HEK293 (cell line): ENCODE data around the gene OGFOD3.
"Not testable (repeated sequence)": the region's sequence is repeated elsewhere in the genome, so short reads cannot be mapped to it uniquely, and the experiment has no call there.

Source experiments
- CTCF ChIA-PET: fragments of 350-600 bp; formaldehyde crosslinking; extraction: SDS; loops from one replicate; lab custom pipeline; 2021; ENCODE audit warnings: antibody characterized with exemption; lab: Yijun Ruan, JAX
- POLR2A ChIA-PET: fragments of 300-600 bp; formaldehyde crosslinking; extraction: SDS; loops from one replicate; lab custom pipeline; 2020; ENCODE audit warnings: antibody characterized with exemption, inconsistent platforms; lab: Yijun Ruan, JAX
- H3K27ac ChIP-seq: fragments of 200-500 bp; sonication (Bioruptor generic); 2 replicates; pipeline ENCODE4 v1.5.1; 2014; ENCODE audit warnings: low read depth, low read length, control low read depth, inconsistent platforms; ENCODE audit errors: extremely low read depth
- H3K36me3 ChIP-seq, 2 experiments: fragments of 200-500 bp in 1 of 2; sonication (Bioruptor generic) in 1 of 2; 1 replicate in 1 of 2; 2 replicates in 1 of 2; pipeline ENCODE4 v1.5.1; 2014 to 2017; ENCODE audit warnings: inconsistent platforms in 2 of 2, low read length in 2 of 2; ENCODE audit not compliant: control insufficient read depth in 2 of 2, insufficient read depth in 1 of 2
- H3K4me1 ChIP-seq: fragments of 200-500 bp; sonication (Bioruptor generic); 2 replicates; pipeline ENCODE4 v1.5.1; 2014; ENCODE audit warnings: mild to moderate bottlenecking, low read length, inconsistent platforms; ENCODE audit not compliant: control insufficient read depth, insufficient read depth
- H3K4me3 ChIP-seq: 2 replicates; pipeline ENCODE4 v1.5.1; 2011; ENCODE audit warnings: low read depth, mild to moderate bottlenecking, control low read depth, low read length, moderate library complexity
- H3K9me3 ChIP-seq: fragments of 200-500 bp; sonication (Bioruptor generic); 2 replicates; pipeline ENCODE4 v1.5.1; 2014; ENCODE audit warnings: low read depth, low read length, inconsistent platforms; ENCODE audit not compliant: control insufficient read depth, insufficient read depth
- BCL11A ChIP-seq: fragments of 450-650 bp; formaldehyde crosslinking; IDR thresholded peaks from 2 replicates; pipeline ENCODE4 v1.5.1; 2016; ENCODE audit warnings: low read depth, missing biosample characterization, missing genetic modification characterization
- GLIS1 ChIP-seq: fragments of 450-650 bp; formaldehyde crosslinking; IDR thresholded peaks from 2 replicates; pipeline ENCODE4 v1.5.1; 2016; ENCODE audit warnings: missing biosample characterization, missing genetic modification characterization
- HIC1 ChIP-seq: fragments of 450-650 bp; formaldehyde crosslinking; IDR thresholded peaks from 2 replicates; pipeline ENCODE4 v1.5.1; 2016; ENCODE audit warnings: missing biosample characterization, missing genetic modification characterization
- HOXA7 ChIP-seq: sonication (generic); formaldehyde crosslinking; IDR thresholded peaks from 2 replicates; pipeline ENCODE4 v1.8.1; 2022; ENCODE audit warnings: missing genetic modification reagents, borderline replicate concordance
- KLF10 ChIP-seq: fragments of 450-650 bp; IDR thresholded peaks from 2 replicates; pipeline ENCODE4 v1.5.1; 2018; ENCODE audit warnings: missing biosample characterization, mild to moderate bottlenecking, missing genetic modification characterization
- KLF17 ChIP-seq: fragments of 450-650 bp; formaldehyde crosslinking; IDR thresholded peaks from 2 replicates; pipeline ENCODE4 v1.5.1; 2016; ENCODE audit warnings: missing biosample characterization, missing genetic modification characterization
- OSR2 ChIP-seq: fragments of 450-650 bp; formaldehyde crosslinking; IDR thresholded peaks from 2 replicates; pipeline ENCODE4 v1.5.1; 2016; ENCODE audit warnings: missing biosample characterization, missing genetic modification characterization
- SP2 ChIP-seq: fragments of 450-650 bp; formaldehyde crosslinking; IDR thresholded peaks from 2 replicates; pipeline ENCODE4 v1.5.1; 2016; ENCODE audit warnings: missing biosample characterization, missing genetic modification characterization
- TCF7L2 ChIP-seq: IDR thresholded peaks from 2 replicates; pipeline ENCODE4 v1.6.1; 2011; ENCODE audit warnings: low read depth, mild to moderate bottlenecking, inconsistent platforms, low read length, moderate library complexity, borderline replicate concordance
- YY1 ChIP-seq: fragments of 450-650 bp; formaldehyde crosslinking; IDR thresholded peaks from 2 replicates; pipeline ENCODE4 v1.5.1; 2018; ENCODE audit warnings: missing biosample characterization, missing genetic modification characterization
- YY2 ChIP-seq: fragments of 450-650 bp; formaldehyde crosslinking; IDR thresholded peaks from 2 replicates; pipeline ENCODE4 v1.5.1; 2016; ENCODE audit warnings: missing biosample characterization, missing genetic modification characterization
- ZBTB10 ChIP-seq: fragments of 450-650 bp; formaldehyde crosslinking; IDR thresholded peaks from 2 replicates; pipeline ENCODE4 v1.5.1; 2016; ENCODE audit warnings: missing biosample characterization, missing genetic modification characterization
- ZBTB20 ChIP-seq: fragments of 450-650 bp; formaldehyde crosslinking; IDR thresholded peaks from 2 replicates; pipeline ENCODE4 v1.5.1; 2016; ENCODE audit warnings: missing biosample characterization, missing genetic modification characterization
- ZBTB7A ChIP-seq: fragments of 450-650 bp; formaldehyde crosslinking; IDR thresholded peaks from 2 replicates; pipeline ENCODE4 v1.5.1; 2016; ENCODE audit warnings: low read depth, missing biosample characterization, missing genetic modification characterization
- ZBTB8A ChIP-seq: fragments of 450-650 bp; formaldehyde crosslinking; IDR thresholded peaks from 2 replicates; pipeline ENCODE4 v1.5.1; 2016; ENCODE audit warnings: missing biosample characterization, missing genetic modification characterization
- ZFHX2 ChIP-seq: fragments of 450-650 bp; formaldehyde crosslinking; conservative IDR thresholded peaks from 2 replicates; pipeline ENCODE4 v1.5.1; 2016; ENCODE audit warnings: missing biosample characterization, missing genetic modification characterization
- ZIC2 ChIP-seq: fragments of 450-650 bp; formaldehyde crosslinking; IDR thresholded peaks from 2 replicates; pipeline ENCODE4 v1.5.1; 2016; ENCODE audit warnings: missing biosample characterization, missing genetic modification characterization
- ZNF248 ChIP-seq: fragments of 450-650 bp; formaldehyde crosslinking; IDR thresholded peaks from 2 replicates; pipeline ENCODE4 v1.5.1; 2017; ENCODE audit warnings: missing biosample characterization, missing genetic modification characterization
- ZNF292 ChIP-seq: fragments of 450-650 bp; formaldehyde crosslinking; IDR thresholded peaks from 2 replicates; pipeline ENCODE4 v1.5.1; 2016; ENCODE audit warnings: low read depth, missing biosample characterization, missing genetic modification characterization, borderline replicate concordance
- ZNF423 ChIP-seq: fragments of 450-650 bp; formaldehyde crosslinking; IDR thresholded peaks from 2 replicates; pipeline ENCODE4 v1.5.1; 2016; ENCODE audit warnings: missing biosample characterization, missing genetic modification characterization
- ZNF571 ChIP-seq: fragments of 450-650 bp; formaldehyde crosslinking; IDR thresholded peaks from 2 replicates; pipeline ENCODE4 v1.5.0; 2017; ENCODE audit warnings: missing biosample characterization, missing genetic modification characterization
- ZNF596 ChIP-seq: fragments of 450-650 bp; IDR thresholded peaks from 2 replicates; pipeline ENCODE4 v1.5.0; 2018; ENCODE audit warnings: missing biosample characterization, mild to moderate bottlenecking, missing genetic modification characterization, moderate library complexity
- ZNF600 ChIP-seq: fragments of 450-650 bp; formaldehyde crosslinking; IDR thresholded peaks from 2 replicates; pipeline ENCODE4 v1.5.1; 2016; ENCODE audit warnings: missing biosample characterization, missing genetic modification characterization
- ZNF621 ChIP-seq: fragments of 450-650 bp; formaldehyde crosslinking; IDR thresholded peaks from 2 replicates; pipeline ENCODE4 v1.5.1; 2017; ENCODE audit warnings: missing biosample characterization, missing genetic modification characterization
- ZNF660 ChIP-seq: fragments of 450-650 bp; IDR thresholded peaks from 2 replicates; pipeline ENCODE4 v1.5.1; 2018; ENCODE audit warnings: missing biosample characterization, mild to moderate bottlenecking, missing genetic modification characterization
- TF ChIP-seq, protein P1 (sequence below): fragments of 450-650 bp; IDR thresholded peaks from 2 replicates; pipeline ENCODE4 v1.5.1; 2018; ENCODE audit warnings: missing biosample characterization, missing genetic modification characterization

The OGFOD3 gene

GRCh38 chr17:82461827-82462524 lies 43.6 kb upstream of the OGFOD3 start (continued):
- TF ChIP-seq ZBTB10 (tag by site-specific recombination) = no peak
- peak; percentile 91 for TF ChIP-seq KLF17 (tag by site-specific recombination)
- TF ChIP-seq ZFHX2 = no peak
- no peak for TF ChIP-seq SP2
- no peak for TF ChIP-seq ZBTB20 (tag by site-specific recombination)
- no peak for TF ChIP-seq BCL11A (tag by site-specific recombination)
- TF ChIP-seq TCF7L2 = no peak
- no peak for TF ChIP-seq ZNF423 (tag by site-specific recombination)
- 0 out of 2 replicates have a peak, but pooled peaks have one; percentile 24 for TF ChIP-seq HIC1 (tag by site-specific recombination)

DNA sequence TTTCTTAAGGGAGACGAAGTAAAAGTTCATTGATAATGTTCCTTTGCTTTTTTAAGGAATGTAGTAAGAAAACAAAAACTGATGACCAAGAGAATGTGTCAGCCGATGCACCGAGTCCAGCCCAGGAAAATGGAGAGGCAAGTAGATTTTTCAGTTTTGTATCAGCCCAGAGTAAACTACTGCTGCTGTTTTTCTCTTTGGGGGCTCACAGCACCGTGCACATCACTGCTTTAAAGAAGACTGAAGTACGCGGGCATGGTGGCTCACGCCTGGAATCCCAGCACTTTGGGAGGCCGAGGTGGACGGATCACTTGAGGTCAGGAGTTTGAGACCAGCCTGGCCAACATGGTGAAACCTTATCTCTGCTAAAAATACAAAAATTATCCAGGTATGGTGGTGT lies 41.5 kb upstream of the OGFOD3 start:
- ChIA-PET POLR2A (interaction anchor here (1.5 kb wide), 2 partner anchors 60 to 62 kb away, joined by 3 read pairs; partner anchors contain the start of gene FOXK2), CTCF (interaction anchor here (1.0 kb wide), 1 partner anchor 34 kb away, joined by 3 read pairs; no protein-coding TSS in a partner anchor)
- H3K4me3 ChIP-seq, H3K4me1 ChIP-seq, H3K27ac ChIP-seq, H3K9me3 ChIP-seq: not testable (repeated sequence)
- H3K36me3 ChIP-seq = peaks cover 15 to 52% of the 10 kb centered on the region in 2 experiments

- POLR2A ChIA-PET = interaction anchor here (0.7 to 1.5 kb wide), 2 partner anchors 16 to 60 kb away, joined by 3 read pairs; partner anchors contain the start of gene FOXK2
- Histone ChIP-seq H3K27ac (peak overlapping the region; percentile 95), H3K36me3 (peaks cover 15 to 42% of the 10 kb centered on the region in 2 experiments), H3K9me3 (no peaks in the 10 kb centered on the region), H3K4me3 (peak overlapping the region; percentile 92), H3K4me1 (peaks cover 5% of the 10 kb centered on the region)
- CTCF ChIA-PET = interaction anchor here (0.7 kb wide), 1 partner anchor 102 kb away, joined by 3 read pairs; no protein-coding TSS in a partner anchor
- TF ChIP-seq ZNF621 (tag by site-specific recombination) (no peak), KLF10 (no peak), TCF7L2 (peak; percentile 21; the same call in 1 of the 2 replicates), ZNF292 (no peak), ZNF596 (peak; percentile 26; the same call in 1 of the 2 replicates), ZNF660 (tag by site-specific recombination) (peak; percentile 7), YY2 (tag by site-specific recombination) (no peak), ZNF248 (tag by site-specific recombination) (no peak), YY1 (tag by site-specific recombination) (no peak; the same call in 1 of the 2 replicates), ZNF600 (tag by site-specific recombination) (peak; percentile 45; the same call in 1 of the 2 replicates), ZNF571 (no peak), GLIS1 (tag by site-specific recombination) (peak; percentile 45), ZIC2 (tag by site-specific recombination) (peak; percentile 48; the same call in 1 of the 2 replicates), ZBTB8A (tag by site-specific recombination) (peak; percentile 41), OSR2 (tag by site-specific recombination) (no peak), ZBTB7A (no peak), HOXA7 (CRISPR knock-in tag) (no peak), ZFHX2 (peak; percentile 38; the same call in 1 of the 2 replicates)
- TF ChIP-seq, protein P1, sequence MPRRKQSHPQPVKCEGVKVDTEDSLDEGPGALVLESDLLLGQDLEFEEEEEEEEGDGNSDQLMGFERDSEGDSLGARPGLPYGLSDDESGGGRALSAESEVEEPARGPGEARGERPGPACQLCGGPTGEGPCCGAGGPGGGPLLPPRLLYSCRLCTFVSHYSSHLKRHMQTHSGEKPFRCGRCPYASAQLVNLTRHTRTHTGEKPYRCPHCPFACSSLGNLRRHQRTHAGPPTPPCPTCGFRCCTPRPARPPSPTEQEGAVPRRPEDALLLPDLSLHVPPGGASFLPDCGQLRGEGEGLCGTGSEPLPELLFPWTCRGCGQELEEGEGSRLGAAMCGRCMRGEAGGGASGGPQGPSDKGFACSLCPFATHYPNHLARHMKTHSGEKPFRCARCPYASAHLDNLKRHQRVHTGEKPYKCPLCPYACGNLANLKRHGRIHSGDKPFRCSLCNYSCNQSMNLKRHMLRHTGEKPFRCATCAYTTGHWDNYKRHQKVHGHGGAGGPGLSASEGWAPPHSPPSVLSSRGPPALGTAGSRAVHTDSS (tag by site-specific recombination) = peak; percentile 41; the same call in 1 of the 2 replicates
Observed at GRCh38 chr17:82458885-82459424, 40.6 kb upstream of the OGFOD3 start.
